Trophoblast cell (in vitro differentiated cells and primary cell): ENCODE measurements around the gene MOGAT2.
"Not testable (repeated sequence)": the region's sequence is repeated elsewhere in the genome, so short reads cannot be mapped to it uniquely, and the experiment has no call there.

Experiments
- DNase-seq, 2 donors: peaks; one replicate each; pipeline ENCODE4 v3.0.0-alpha.2; 2016
- H2AFZ ChIP-seq: 2 replicates; pipeline ENCODE4 v1.6.1; 2013; ENCODE audit warnings: low read length, moderate library complexity, mild to moderate bottlenecking; ENCODE audit not compliant: insufficient read depth, poor library complexity
- H2AK5ac ChIP-seq: 2 replicates; pipeline ENCODE4 v1.6.1; 2013; ENCODE audit warnings: mild to moderate bottlenecking, low read length
- H2BK120ac ChIP-seq: 2 replicates; pipeline ENCODE4 v1.6.1; 2013; ENCODE audit warnings: low read length, mild to moderate bottlenecking, moderate library complexity; ENCODE audit not compliant: insufficient read depth, poor library complexity
- H2BK12ac ChIP-seq: 2 replicates; pipeline ENCODE4 v1.6.1; 2013; ENCODE audit warnings: mild to moderate bottlenecking, low read length, moderate library complexity
- H2BK5ac ChIP-seq: 2 replicates; pipeline ENCODE4 v1.6.1; 2013; ENCODE audit warnings: low read length, low read depth, moderate library complexity, mild to moderate bottlenecking; ENCODE audit not compliant: poor library complexity
- H3K14ac ChIP-seq: 2 replicates; pipeline ENCODE4 v1.6.1; 2013; ENCODE audit warnings: mild to moderate bottlenecking, low read length
- H3K18ac ChIP-seq: 2 replicates; pipeline ENCODE4 v1.6.1; 2013; ENCODE audit warnings: mild to moderate bottlenecking, low read length
- H3K23ac ChIP-seq: 2 replicates; pipeline ENCODE4 v1.6.1; 2013; ENCODE audit warnings: low read length
- H3K27ac ChIP-seq: 2 replicates; pipeline ENCODE4 v1.5.1; 2013; ENCODE audit warnings: low read depth, mild to moderate bottlenecking, inconsistent platforms, low read length, moderate library complexity
- H3K27me3 ChIP-seq: 2 replicates; pipeline ENCODE4 v1.6.1; 2013; ENCODE audit warnings: inconsistent platforms, mild to moderate bottlenecking, low read length, moderate library complexity; ENCODE audit not compliant: insufficient read depth
- H3K36me3 ChIP-seq, 2 experiments: 1 replicate in 1 of 2; 2 replicates in 1 of 2; pipeline ENCODE4 v1.6.1; 2013; ENCODE audit warnings: low read length in 2 of 2, mild to moderate bottlenecking in 2 of 2, moderate library complexity in 1 of 2; ENCODE audit not compliant: insufficient read depth in 2 of 2, control insufficient read depth in 1 of 2
- H3K4ac ChIP-seq: 2 replicates; pipeline ENCODE4 v1.6.1; 2013; ENCODE audit warnings: low read depth, mild to moderate bottlenecking, low read length, moderate library complexity
- H3K4me1 ChIP-seq, 2 experiments: 1 replicate in 1 of 2; 2 replicates in 1 of 2; pipeline ENCODE4 v1.6.1; 2013; ENCODE audit warnings: low read length in 2 of 2, mild to moderate bottlenecking in 2 of 2, moderate library complexity in 1 of 2; ENCODE audit not compliant: insufficient read depth in 2 of 2, control insufficient read depth in 1 of 2
- H3K4me2 ChIP-seq: 2 replicates; pipeline ENCODE4 v1.6.1; 2013; ENCODE audit warnings: inconsistent platforms, mild to moderate bottlenecking, low read length, moderate library complexity
- H3K4me3 ChIP-seq: 2 replicates; pipeline ENCODE4 v1.5.1; 2013; ENCODE audit warnings: mild to moderate bottlenecking, low read depth, low read length, inconsistent platforms
- H3K79me1 ChIP-seq: one replicate; pipeline ENCODE4 v1.6.1; 2013; ENCODE audit warnings: low read length
- H3K79me2 ChIP-seq: 2 replicates; pipeline ENCODE4 v1.6.1; 2013; ENCODE audit warnings: low read length, mild to moderate bottlenecking; ENCODE audit not compliant: control insufficient read depth, insufficient read depth, poor library complexity
- H3K9ac ChIP-seq: 2 replicates; pipeline ENCODE4 v1.6.1; 2013; ENCODE audit warnings: mild to moderate bottlenecking, low read length
- H3K9me3 ChIP-seq: 2 replicates; pipeline ENCODE4 v1.6.1; 2013; ENCODE audit warnings: low read depth, mild to moderate bottlenecking, control low read depth, inconsistent platforms, low read length; ENCODE audit not compliant: insufficient read depth
- H4K12ac ChIP-seq: 2 replicates; pipeline ENCODE4 v1.6.1; 2013; ENCODE audit warnings: low read depth, mild to moderate bottlenecking, low read length, moderate library complexity
- H4K8ac ChIP-seq: 2 replicates; pipeline ENCODE4 v1.6.1; 2013; ENCODE audit warnings: low read depth, mild to moderate bottlenecking, low read length, moderate library complexity
- H4K91ac ChIP-seq: one replicate; pipeline ENCODE4 v1.6.1; 2013; ENCODE audit warnings: low read depth, mild to moderate bottlenecking, low read length, moderate library complexity
- WGBS: extraction: QIAGEN DNeasy Blood & Tissue Kit; methylation state at CpG from one replicate; pipeline ENCODE4 v1.1.7; 2013; ENCODE audit warnings: missing lambda C conversion rate; ENCODE audit not compliant: insufficient read length, insufficient coverage; ENCODE audit errors: extremely low coverage; 5-methylcytosine and 5-hydroxymethylcytosine counted together

Gene MOGAT2

GRCh38 chr11:75754933-75755332, 37.3 kb downstream of the MOGAT2 start:
- H3K9me3 ChIP-seq, H3K18ac ChIP-seq, H2BK5ac ChIP-seq, H3K27ac ChIP-seq, H3K4me1 ChIP-seq, H3K14ac ChIP-seq, H3K79me1 ChIP-seq, H2AK5ac ChIP-seq, H2BK12ac ChIP-seq, H3K23ac ChIP-seq, DNase-seq, H3K4me2 ChIP-seq, H4K12ac ChIP-seq, H4K8ac ChIP-seq, H3K4me3 ChIP-seq, H2BK120ac ChIP-seq, H2AFZ ChIP-seq, H3K4ac ChIP-seq, H4K91ac ChIP-seq, H3K36me3 ChIP-seq, H3K9ac ChIP-seq, H3K79me2 ChIP-seq, H3K27me3 ChIP-seq: not testable (repeated sequence)

- Histone ChIP-seq H3K9ac (no peak overlapping the region), H2AFZ (no peak overlapping the region), H3K23ac (no peak overlapping the region), H3K18ac (no peak overlapping the region), H3K4me3 (no peak overlapping the region), H2AK5ac (no peak overlapping the region), H3K79me1 (no peaks in the 10 kb centered on the region), H3K79me2 (no peaks in the 10 kb centered on the region), H3K27ac (no peak overlapping the region), H2BK120ac (no peak overlapping the region), H4K91ac (no peak overlapping the region), H2BK5ac (no peak overlapping the region), H3K14ac (no peak overlapping the region), H2BK12ac (no peak overlapping the region), H4K12ac (no peak overlapping the region), H3K27me3 (no peaks in the 10 kb centered on the region), H3K9me3 (peaks cover 1% of the 10 kb centered on the region), H3K4me2 (no peak overlapping the region), H3K4ac (no peak overlapping the region), H3K36me3 (no peaks in the 10 kb centered on the region), H3K4me1 (no peaks in the 10 kb centered on the region), H4K8ac (no peak overlapping the region)
- no peak for DNase-seq
- no CpG with 5 or more reads among the region's 2 CpGs for WGBS
Measured at GRCh38 chr11:75757651-75758050, 40.0 kb downstream of the MOGAT2 start.

- Histone ChIP-seq H2AK5ac (no peak overlapping the region), H3K23ac (no peak overlapping the region), H3K4me1 (no peaks in the 10 kb centered on the region), H3K9ac (no peak overlapping the region), H3K79me1 (no peaks in the 10 kb centered on the region), H3K27ac (no peak overlapping the region), H2BK12ac (no peak overlapping the region), H2AFZ (no peak overlapping the region), H2BK5ac (no peak overlapping the region), H3K18ac (no peak overlapping the region), H3K9me3 (peaks cover 1% of the 10 kb centered on the region), H4K8ac (no peak overlapping the region), H4K12ac (no peak overlapping the region), H3K36me3 (no peaks in the 10 kb centered on the region), H3K27me3 (no peaks in the 10 kb centered on the region), H4K91ac (no peak overlapping the region), H3K14ac (no peak overlapping the region), H3K4ac (no peak overlapping the region), H3K4me2 (no peak overlapping the region), H3K4me3 (no peak overlapping the region), H2BK120ac (no peak overlapping the region), H3K79me2 (no peaks in the 10 kb centered on the region)
- no peak for DNase-seq
- no CpG with 5 or more reads among the region's 4 CpGs for WGBS
Measured at GRCh38 chr11:75759832-75760231, 42.2 kb downstream of the MOGAT2 start.

GRCh38 chr11:75760243-75760642, 42.6 kb downstream of the MOGAT2 start:
- Histone ChIP-seq H2BK12ac (no peak overlapping the region), H4K91ac (no peak overlapping the region), H3K27ac (no peak overlapping the region), H3K18ac (no peak overlapping the region), H3K9ac (no peak overlapping the region), H3K79me1 (no peaks in the 10 kb centered on the region), H3K4me1 (no peaks in the 10 kb centered on the region), H2BK5ac (no peak overlapping the region), H3K23ac (no peak overlapping the region), H3K27me3 (no peaks in the 10 kb centered on the region), H3K4me3 (no peak overlapping the region), H4K8ac (no peak overlapping the region), H4K12ac (no peak overlapping the region), H3K14ac (no peak overlapping the region), H3K4me2 (no peak overlapping the region), H2BK120ac (no peak overlapping the region), H3K9me3 (peaks cover 1% of the 10 kb centered on the region), H3K79me2 (no peaks in the 10 kb centered on the region), H3K36me3 (no peaks in the 10 kb centered on the region), H2AK5ac (no peak overlapping the region), H3K4ac (no peak overlapping the region), H2AFZ (no peak overlapping the region)
- DNase-seq = no peak
